ENCODE results near the gene CDC42. TPM values are rescaled to one million over a fixed set of nuclear protein-coding genes. Genes with fewer than 3 reads are reported as not detected.
A peak's percentile ranks its signal among the peaks of the same experiment; 100 is the strongest.

CDC42 gene
- total RNA-seq, 1 experiment from 2014 or later = 245 TPM

DNA sequence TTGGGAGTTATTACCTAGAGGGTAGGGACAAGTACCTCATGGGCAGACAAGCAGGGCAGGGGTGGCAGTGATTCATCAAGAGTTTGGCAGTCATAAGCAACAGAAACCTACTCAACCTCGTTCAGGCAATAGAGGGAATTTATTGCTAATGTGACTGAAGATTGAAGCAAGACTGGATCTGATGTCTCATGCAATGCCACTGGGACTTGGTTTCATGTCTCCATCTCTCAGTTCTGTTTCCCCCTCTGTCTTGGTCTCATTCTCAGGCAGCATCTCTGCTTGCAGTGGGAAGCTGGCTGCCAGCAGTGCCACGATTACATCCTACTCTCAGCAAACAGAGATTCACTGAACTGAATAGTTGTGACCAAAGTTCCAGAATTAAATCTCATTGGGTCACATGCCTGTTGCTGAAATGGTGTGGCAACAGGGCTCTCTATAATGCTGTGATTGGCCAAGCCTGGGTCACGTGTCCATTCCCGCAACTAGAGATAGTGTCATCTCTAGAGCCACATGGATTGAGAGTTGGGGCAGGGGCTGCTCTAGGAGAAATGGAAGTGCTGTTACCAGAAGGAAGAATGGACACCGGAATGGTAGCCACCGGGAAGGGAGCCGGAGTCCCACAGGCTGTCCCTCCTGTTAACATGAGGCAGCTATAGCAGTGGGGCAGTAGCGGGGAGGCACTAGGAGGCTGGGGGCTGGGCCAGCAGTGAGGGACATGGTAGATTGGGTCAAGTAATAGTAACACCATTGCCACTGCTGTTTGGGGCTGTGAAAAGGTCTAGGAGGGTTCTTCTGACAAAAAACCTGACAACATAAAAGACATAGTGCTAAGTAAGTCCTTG, 3.9 kb upstream of the CDC42 start:
- H4K20me1 ChIP-seq (ENCODE audit: low read length) = peaks cover 4% of the 10 kb centered on the region
- no peak overlapping the region for H3K9ac ChIP-seq (ENCODE audit: low read length)
- POLR2A ChIA-PET (ENCODE audit: unreplicated experiment) = no interaction called here
- CTCF ChIA-PET = no interaction called here
- no peak for TF ChIP-seq EZH2 (IDR thresholded peaks at IDR 0.05; ENCODE audit: low read length, unreplicated experiment)
- TF ChIP-seq, protein P1, sequence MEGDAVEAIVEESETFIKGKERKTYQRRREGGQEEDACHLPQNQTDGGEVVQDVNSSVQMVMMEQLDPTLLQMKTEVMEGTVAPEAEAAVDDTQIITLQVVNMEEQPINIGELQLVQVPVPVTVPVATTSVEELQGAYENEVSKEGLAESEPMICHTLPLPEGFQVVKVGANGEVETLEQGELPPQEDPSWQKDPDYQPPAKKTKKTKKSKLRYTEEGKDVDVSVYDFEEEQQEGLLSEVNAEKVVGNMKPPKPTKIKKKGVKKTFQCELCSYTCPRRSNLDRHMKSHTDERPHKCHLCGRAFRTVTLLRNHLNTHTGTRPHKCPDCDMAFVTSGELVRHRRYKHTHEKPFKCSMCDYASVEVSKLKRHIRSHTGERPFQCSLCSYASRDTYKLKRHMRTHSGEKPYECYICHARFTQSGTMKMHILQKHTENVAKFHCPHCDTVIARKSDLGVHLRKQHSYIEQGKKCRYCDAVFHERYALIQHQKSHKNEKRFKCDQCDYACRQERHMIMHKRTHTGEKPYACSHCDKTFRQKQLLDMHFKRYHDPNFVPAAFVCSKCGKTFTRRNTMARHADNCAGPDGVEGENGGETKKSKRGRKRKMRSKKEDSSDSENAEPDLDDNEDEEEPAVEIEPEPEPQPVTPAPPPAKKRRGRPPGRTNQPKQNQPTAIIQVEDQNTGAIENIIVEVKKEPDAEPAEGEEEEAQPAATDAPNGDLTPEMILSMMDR (conservative IDR thresholded peaks at IDR 0.05; ENCODE audit: low read depth, low read length) = no peak
- no peak for TF ChIP-seq EZH2phosphoT487 (IDR thresholded peaks at IDR 0.05; ENCODE audit: borderline replicate concordance, low read length)
- no peaks in the 10 kb centered on the region for H3K9me2 ChIP-seq (replicated peaks; ENCODE audit: low read length)
- intact Hi-C loops (cut with micrococcal nuclease) = no loop called here
- no peaks in the 10 kb centered on the region for H3K9me3 ChIP-seq (ENCODE audit: low read length)
- H3K36me3 ChIP-seq (ENCODE audit: low read depth, low read length) = 0 out of 2 replicates have a peak, but pooled peaks cover 1% of the 10 kb centered on the region
- no peaks in the 10 kb centered on the region for H3K27me3 ChIP-seq (ENCODE audit: low read length)
- no peak overlapping the region for H2AFZ ChIP-seq (ENCODE audit: low read length)
- H3K27ac ChIP-seq (ENCODE audit: low read length) = 0 out of 2 replicates have a peak overlapping the region, but pooled peaks have one; percentile 25
- H3K4me2 ChIP-seq (ENCODE audit: low read length) = 0 out of 2 replicates have a peak overlapping the region, but pooled peaks have one; percentile 16
- H3K79me2 ChIP-seq (ENCODE audit: low read length) = peaks cover 8% of the 10 kb centered on the region
- peaks cover 3% of the 10 kb centered on the region for H3F3A ChIP-seq (ENCODE audit: low read length, unreplicated experiment)
- no TSS peak for BruUV-seq (replicated peaks)
- ATAC-seq = peak; percentile 14; the same call in 1 of the 2 replicates
- no peak overlapping the region for H3K4me3 ChIP-seq (ENCODE audit: low read length)
- peak; percentile 71 for DNase-seq
- H3K4me1 ChIP-seq (ENCODE audit: insufficient read depth, low read length) = peaks cover 24% of the 10 kb centered on the region

DNA sequence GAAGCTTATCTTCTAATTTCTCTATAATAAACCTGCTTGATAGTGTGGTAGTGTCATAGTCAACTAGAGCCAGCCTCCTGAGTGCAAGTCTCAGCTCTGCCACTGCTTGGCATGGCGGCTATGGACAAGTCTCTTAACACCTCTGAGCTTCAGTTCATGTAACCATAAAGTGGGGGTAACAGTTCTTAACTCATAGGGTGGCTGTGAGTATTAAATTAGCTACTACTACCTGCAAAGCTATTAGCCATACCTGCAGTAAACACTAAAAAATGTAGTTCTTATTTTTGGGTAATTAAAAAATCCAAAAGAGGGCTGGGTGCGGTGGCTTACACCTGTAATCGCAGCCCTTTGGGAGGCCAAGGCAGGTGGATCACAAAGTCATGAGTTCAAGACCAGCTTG, 2.2 kb upstream of the CDC42 start:
- TF ChIP-seq EZH2phosphoT487 (IDR thresholded peaks at IDR 0.05; ENCODE audit: borderline replicate concordance, low read length) (no peak), EZH2 (IDR thresholded peaks at IDR 0.05; ENCODE audit: low read length, unreplicated experiment) (no peak)
- TF ChIP-seq, protein P1 (conservative IDR thresholded peaks at IDR 0.05; ENCODE audit: low read depth, low read length) = no peak

More for the DNA sequence above, 2.2 kb upstream of the CDC42 start:
- Histone ChIP-seq H3K36me3 (ENCODE audit: low read depth, low read length) (0 out of 2 replicates have a peak, but pooled peaks cover 5% of the 10 kb centered on the region), H3K9me3 (ENCODE audit: low read length) (no peaks in the 10 kb centered on the region), H3K79me2 (ENCODE audit: low read length) (peaks cover 24% of the 10 kb centered on the region), H3F3A (ENCODE audit: low read length, unreplicated experiment) (no peaks in the 10 kb centered on the region), H3K9me2 (replicated peaks; ENCODE audit: low read length) (no peaks in the 10 kb centered on the region), H4K20me1 (ENCODE audit: low read length) (peaks cover 18% of the 10 kb centered on the region), H3K9ac (ENCODE audit: low read length) (no peak overlapping the region), H3K4me1 (ENCODE audit: insufficient read depth, low read length) (peaks cover 23% of the 10 kb centered on the region), H3K27ac (ENCODE audit: low read length) (no peak overlapping the region), H2AFZ (ENCODE audit: low read length) (no peak overlapping the region), H3K4me2 (ENCODE audit: low read length) (no peak overlapping the region), H3K4me3 (ENCODE audit: low read length) (no peak overlapping the region), H3K27me3 (ENCODE audit: low read length) (no peaks in the 10 kb centered on the region)
- CTCF ChIA-PET = no interaction called here
- ATAC-seq = no peak
- POLR2A ChIA-PET (ENCODE audit: unreplicated experiment) = interaction anchor here (0.7 kb wide), 1 partner anchor 440 kb away, joined by 6 read pairs; no protein-coding TSS in a partner anchor
- no peak for DNase-seq
- no TSS peak for BruUV-seq (replicated peaks)
- intact Hi-C loops (cut with micrococcal nuclease) = no loop called here
